GM12891 (cell line): ENCODE results near the gene TECPR1.

Experiments used
- POLR2A ChIP-seq: IDR thresholded peaks from 2 replicates; pipeline ENCODE4 v1.6.1; 2011; ENCODE audit warnings: low read depth, low read length, control low read depth
- POLR2AphosphoS5 ChIP-seq: IDR thresholded peaks from 2 replicates; pipeline ENCODE4 v1.6.1; 2011; ENCODE audit warnings: low read depth, low read length, control low read depth

DNA sequence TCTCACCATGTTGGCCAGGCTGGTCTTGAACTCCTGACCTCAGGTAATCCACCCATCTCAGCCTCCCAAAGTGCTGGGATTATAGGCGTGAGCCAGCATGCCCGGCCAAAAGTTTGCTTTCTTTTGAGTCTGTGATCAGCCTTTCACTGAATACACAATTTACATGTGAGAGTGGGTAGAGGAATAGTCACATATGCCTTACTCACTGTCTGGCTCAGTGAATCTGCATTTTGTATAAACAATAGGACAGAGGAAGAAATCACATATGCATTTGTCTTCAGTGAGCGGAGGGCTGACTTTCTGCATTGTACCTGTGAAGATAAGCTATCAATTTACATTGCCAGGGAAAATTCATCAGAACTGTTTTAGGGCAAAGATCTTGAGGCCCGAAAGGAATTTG is 2.5 kb upstream of the TECPR1 start:
- TF ChIP-seq POLR2AphosphoS5 (no peak), POLR2A (no peak)
